Gastrocnemius medialis (tissue), 4 donors: ENCODE data around the gene RAD51B.

Experiments used
- CTCF ChIP-seq, 5 experiments: fragments of 450-650 bp in 3 of 5; fragments of 200-600 bp in 2 of 5; sonication (generic) in 2 of 5; IDR thresholded peaks in 4 of 5; conservative IDR thresholded peaks in 1 of 5; 1 replicate in 4 of 5; 2 replicates in 1 of 5; pipeline ENCODE4 v1.5.1; 2016 to 2019; ENCODE audit warnings: antibody characterized with exemption in 5 of 5, mild to moderate bottlenecking in 3 of 5, moderate library complexity in 3 of 5
- POLR2A ChIP-seq, 2 donors: fragments of 450-650 bp; IDR thresholded peaks; one replicate each; pipeline ENCODE4 v1.6.1; 2017; ENCODE audit warnings: antibody characterized with exemption in 2 of 2, mild to moderate bottlenecking in 2 of 2, moderate library complexity in 2 of 2

DNA sequence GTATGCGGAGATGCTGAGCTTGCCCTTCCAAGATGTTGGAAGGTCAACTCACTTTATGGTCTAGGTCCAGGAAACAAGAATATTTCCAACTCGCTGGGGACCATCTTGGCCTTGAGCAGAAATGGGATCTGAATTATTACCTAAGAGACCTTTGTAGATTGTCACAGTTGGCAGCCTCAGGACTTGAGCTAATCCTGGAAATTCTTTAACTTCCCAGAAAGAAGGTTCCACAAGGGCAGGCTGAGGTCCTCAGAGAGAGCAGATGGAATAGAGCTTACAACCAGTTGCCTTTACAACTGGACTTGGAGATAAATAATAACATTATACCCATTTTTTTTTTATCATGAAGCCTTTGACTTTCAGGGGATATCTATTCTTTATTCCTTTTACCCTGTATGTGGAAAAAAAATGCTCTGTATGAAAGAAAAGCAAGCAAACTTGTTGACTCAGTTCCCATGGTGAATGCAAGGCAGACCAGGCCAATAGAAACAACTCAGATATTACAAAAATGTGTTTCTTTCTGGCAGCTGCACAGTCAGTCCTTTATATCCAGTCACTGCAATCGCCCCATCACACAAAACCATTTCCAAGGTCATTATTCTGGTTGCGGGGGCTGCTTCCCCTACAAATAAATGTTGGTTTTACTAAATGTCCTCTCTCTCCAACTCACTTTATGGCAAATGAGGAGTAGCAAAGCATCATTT lies 571.9 kb downstream of the RAD51B start:
- TF ChIP-seq CTCF (IDR thresholded peaks at IDR 0.05 in 4 of 5, conservative IDR thresholded peaks at IDR 0.05 in 1 of 5) (no peak), POLR2A (IDR thresholded peaks at IDR 0.05) (no peak)
